ENCODE data around the gene LPAR3. TPM values are rescaled to one million over a fixed set of nuclear protein-coding genes. Genes with fewer than 3 reads are reported as not detected.

LPAR3 gene
- total RNA-seq, result 16.2 TPM
- long read RNA-seq, transcript LPAR3-201 (3 exons, 1,720 nt), result major isoform, 52 of 56 reads
- long read RNA-seq, partial matches to known transcripts, result 0 of 56 reads
- long read RNA-seq, other reads (novel, unspliced or antisense), result 2 of 56 reads

DNA sequence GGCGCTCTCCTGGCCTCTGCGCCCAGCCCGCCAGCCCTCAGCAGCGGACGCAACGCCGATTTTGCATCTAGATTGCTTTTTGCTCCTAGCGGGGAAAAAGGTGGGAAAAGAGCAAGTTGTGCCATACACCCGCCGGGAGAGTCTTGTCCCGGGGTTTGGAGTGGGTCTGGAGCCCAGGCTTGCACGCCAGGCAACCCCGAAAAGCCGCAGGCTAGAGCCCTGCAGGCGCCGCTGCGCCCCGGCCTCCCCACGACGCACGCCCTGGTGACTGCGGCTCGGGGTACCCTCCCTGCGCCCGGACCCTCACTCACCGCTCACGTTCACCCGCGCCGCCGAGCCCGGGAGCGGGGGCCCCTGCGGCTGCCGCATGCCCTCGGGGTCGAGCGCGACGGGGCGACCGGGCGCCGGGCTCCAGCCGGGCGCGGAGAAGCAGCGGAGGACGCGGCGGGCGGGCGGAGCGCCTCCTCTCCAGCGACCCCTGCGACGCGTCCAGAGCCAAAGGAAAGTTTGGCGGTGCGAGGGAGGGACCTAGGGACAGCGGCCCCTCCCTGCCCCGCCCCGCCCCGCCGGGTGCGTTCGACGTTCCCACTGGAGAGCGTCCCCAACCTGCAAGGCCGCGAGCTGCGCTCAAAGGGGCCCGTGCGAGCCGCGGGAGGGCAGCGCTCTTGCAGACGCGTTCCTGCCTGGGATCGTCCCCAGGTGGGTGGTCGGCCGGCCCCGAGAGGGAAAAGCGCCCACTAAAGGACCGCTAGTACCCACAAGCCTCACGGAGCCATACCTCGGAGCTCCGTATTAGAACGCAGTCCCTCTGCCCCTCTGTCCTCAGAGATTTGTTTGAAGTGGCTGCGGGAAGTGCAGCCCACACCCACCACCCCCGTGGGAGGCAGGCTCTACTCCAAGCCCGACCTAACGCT is at the start of gene LPAR3:
Gene LPAR3 (minus strand): TSS at position 502 of the 914 bp plus-strand sequence. CDS start 27,086 bp downstream, outside the sequence.
- TF ChIP-seq CTCF (IDR thresholded peaks at IDR 0.05; ENCODE audit: borderline replicate concordance), result peak; percentile 25
- Histone ChIP-seq H3K9me3 (replicated peaks) (no peaks in the 10 kb centered on the region), H3K27ac (replicated peaks) (peak within 1 kb of the TSS; percentile 51), H3K27me3 (ENCODE audit: low read depth) (peaks cover 47% of the 10 kb centered on the region), H3K4me3 (peak within 1 kb of the TSS; percentile 69), H3K4me1 (peaks cover 11% of the 10 kb centered on the region), H3K36me3 (no peaks in the 10 kb centered on the region)
- peak; percentile 36 for DNase-seq
- intact Hi-C loops (cut with micrococcal nuclease), result no loop called here

DNA sequence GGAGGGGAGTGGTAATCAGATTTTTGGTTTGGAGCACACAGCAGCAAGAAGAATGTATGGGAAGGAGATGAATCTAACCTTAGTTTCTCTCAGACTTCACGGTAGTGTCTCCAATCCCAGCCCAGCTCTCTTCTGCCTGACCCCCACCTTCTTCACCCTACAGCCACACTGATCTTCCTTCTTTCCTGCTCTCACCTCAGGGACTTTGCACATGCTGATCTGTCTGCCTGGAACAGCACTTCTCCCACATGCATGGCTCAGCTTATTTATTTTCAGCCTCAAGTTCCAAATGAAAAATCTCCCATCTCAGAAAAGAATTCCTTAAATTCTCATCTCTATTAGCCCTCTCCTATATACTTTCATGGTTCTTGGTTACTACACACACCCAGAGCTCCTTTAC is 48.8 kb upstream of the LPAR3 start:
- TF ChIP-seq CTCF (IDR thresholded peaks at IDR 0.05; ENCODE audit: borderline replicate concordance), result no peak
- Histone ChIP-seq H3K9me3 (replicated peaks) (no peaks in the 10 kb centered on the region), H3K4me1 (peaks cover 7% of the 10 kb centered on the region), H3K4me3 (no peak overlapping the region), H3K27ac (replicated peaks) (no peak overlapping the region), H3K36me3 (no peaks in the 10 kb centered on the region), H3K27me3 (ENCODE audit: low read depth) (no peaks in the 10 kb centered on the region)
- DNase-seq, result no peak
- intact Hi-C loops (cut with micrococcal nuclease), result no loop called here

DNA sequence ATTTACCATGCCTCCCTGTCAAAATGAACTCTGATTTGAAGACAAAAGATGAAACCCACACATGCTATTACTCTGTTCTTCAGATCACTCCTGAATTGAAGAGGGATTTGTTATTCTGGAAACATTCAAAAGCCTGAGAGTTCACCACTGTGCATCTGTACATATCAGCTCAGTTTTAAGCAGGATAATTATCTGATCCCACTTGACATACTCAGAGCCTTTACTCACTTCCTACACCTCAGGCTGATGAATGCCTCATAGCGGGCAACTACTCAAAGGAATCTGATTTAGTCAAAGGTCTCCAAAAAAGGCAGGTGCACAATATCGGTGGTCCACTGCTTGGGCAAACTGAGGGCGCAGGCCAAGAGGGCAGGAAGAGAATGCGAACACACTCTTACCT is 47.5 kb upstream of the LPAR3 start:
- Histone ChIP-seq H3K4me1 (peaks cover 6% of the 10 kb centered on the region), H3K4me3 (no peak overlapping the region), H3K27ac (replicated peaks) (no peak overlapping the region), H3K36me3 (no peaks in the 10 kb centered on the region), H3K27me3 (ENCODE audit: low read depth) (peaks cover 4% of the 10 kb centered on the region), H3K9me3 (replicated peaks) (no peaks in the 10 kb centered on the region)
- no peak for TF ChIP-seq CTCF (IDR thresholded peaks at IDR 0.05; ENCODE audit: borderline replicate concordance)
- intact Hi-C loops (cut with micrococcal nuclease), result no loop called here
- DNase-seq, result no peak

GRCh38 chr1:84939761-84940160 is 46.8 kb upstream of the LPAR3 start:
- intact Hi-C loops (cut with micrococcal nuclease), result no loop called here
- H3K27ac ChIP-seq (replicated peaks), result no peak overlapping the region
- H3K4me3 ChIP-seq, result no peak overlapping the region
- peaks cover 4% of the 10 kb centered on the region for H3K27me3 ChIP-seq (ENCODE audit: low read depth)
- no peak for TF ChIP-seq CTCF (IDR thresholded peaks at IDR 0.05; ENCODE audit: borderline replicate concordance)
- peaks cover 5% of the 10 kb centered on the region for H3K4me1 ChIP-seq
- H3K36me3 ChIP-seq, result no peaks in the 10 kb centered on the region
- DNase-seq, result no peak
- H3K9me3 ChIP-seq (replicated peaks), result no peaks in the 10 kb centered on the region

- Histone ChIP-seq H3K9me3 (replicated peaks) (no peaks in the 10 kb centered on the region), H3K4me1 (peaks cover 5% of the 10 kb centered on the region), H3K36me3 (no peaks in the 10 kb centered on the region), H3K27me3 (ENCODE audit: low read depth) (peaks cover 4% of the 10 kb centered on the region), H3K4me3 (no peak overlapping the region), H3K27ac (replicated peaks) (no peak overlapping the region)
- intact Hi-C loops (cut with micrococcal nuclease), result no loop called here
- no peak for TF ChIP-seq CTCF (IDR thresholded peaks at IDR 0.05; ENCODE audit: borderline replicate concordance)
- DNase-seq, result no peak
These were observed 46.1 kb upstream of the LPAR3 start for GRCh38 chr1:84939151-84939550.

Measured in left ventricle myocardium inferior (tissue), 1 donor.